Cerebellar cortex (tissue), 1 donor: Measurements from ENCODE around the gene HS6ST3.

Experiments used
- DNase-seq: peaks from one replicate; pipeline ENCODE4 v3.0.0-alpha.2; 2015; ENCODE audit warnings: low spot score

The HS6ST3 gene

DNA sequence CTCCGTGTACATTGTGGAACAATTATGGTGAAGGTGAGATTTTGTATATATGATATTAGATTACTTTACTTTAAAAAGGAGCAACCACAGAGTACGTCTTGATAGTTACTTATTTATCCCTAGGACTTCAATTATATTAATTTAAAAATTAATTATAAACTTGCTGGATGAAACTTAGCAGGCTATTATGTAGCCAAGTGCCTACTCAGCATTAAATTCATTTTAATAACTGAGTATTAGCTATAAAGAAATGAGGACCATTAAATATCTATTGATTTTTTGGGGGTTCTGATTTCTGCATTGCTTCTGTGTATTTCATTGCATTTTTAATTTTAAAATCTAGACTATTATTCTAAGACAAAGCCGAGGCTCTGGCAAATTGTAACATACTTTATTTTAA is 109.4 kb downstream of the HS6ST3 start:
- no peak for DNase-seq

DNA sequence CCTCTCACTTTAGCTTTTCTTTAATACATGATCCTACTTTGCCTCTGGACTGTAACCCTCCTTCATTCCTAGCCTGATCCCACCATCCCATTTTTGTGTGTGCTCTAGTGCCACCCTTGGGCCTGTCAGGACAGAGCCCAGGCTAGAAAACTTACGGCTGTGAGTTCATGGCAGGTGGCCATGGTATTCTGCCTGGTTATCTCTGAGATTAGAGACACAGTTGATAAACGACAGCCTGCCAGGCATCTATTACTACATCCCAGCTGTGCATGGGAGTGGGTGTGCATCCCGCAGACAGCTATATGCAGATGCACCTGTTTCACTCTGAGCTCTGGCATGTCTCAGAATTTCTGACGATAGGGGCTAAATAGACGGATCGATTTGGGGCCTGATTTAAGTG is 110.9 kb downstream of the HS6ST3 start:
- no peak for DNase-seq

DNA sequence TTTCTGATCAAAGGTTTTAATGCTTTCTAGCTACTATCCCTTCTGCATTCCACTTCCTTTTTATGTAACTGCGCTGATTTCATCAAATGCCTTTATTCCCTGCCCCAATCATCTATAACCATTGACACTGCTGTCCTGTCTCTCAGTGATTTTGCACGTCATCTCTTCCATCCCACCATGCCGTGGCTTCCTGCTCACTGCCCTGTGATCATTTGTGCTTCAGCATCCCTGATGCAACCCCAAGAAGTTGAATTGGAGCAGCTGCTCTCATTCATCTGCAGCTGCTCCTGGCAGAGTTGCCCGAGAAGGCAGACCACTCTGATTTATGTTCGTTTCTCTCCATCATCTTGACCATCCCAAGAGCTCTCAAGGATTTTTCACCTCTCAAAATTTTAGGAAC is 112.4 kb downstream of the HS6ST3 start:
- no peak for DNase-seq

DNA sequence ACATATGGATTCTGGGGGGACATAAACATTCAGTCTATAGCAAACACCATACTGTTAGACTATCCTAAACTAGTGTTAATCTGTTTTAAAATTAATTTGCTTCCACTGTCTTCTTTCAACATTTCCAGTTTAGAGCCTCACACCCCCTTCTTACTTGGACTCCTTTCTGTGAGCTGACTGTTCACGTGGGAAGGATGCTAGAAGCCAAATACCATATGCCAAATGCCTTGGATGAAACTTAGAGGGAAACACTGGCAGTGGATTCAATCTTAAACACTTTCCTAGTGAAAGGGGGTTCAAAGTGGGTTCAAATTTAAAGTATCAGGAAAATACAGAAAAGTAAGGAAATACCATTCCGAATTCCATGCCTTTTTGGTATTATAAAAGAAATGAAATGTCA is 113.6 kb downstream of the HS6ST3 start:
- no peak for DNase-seq

DNA sequence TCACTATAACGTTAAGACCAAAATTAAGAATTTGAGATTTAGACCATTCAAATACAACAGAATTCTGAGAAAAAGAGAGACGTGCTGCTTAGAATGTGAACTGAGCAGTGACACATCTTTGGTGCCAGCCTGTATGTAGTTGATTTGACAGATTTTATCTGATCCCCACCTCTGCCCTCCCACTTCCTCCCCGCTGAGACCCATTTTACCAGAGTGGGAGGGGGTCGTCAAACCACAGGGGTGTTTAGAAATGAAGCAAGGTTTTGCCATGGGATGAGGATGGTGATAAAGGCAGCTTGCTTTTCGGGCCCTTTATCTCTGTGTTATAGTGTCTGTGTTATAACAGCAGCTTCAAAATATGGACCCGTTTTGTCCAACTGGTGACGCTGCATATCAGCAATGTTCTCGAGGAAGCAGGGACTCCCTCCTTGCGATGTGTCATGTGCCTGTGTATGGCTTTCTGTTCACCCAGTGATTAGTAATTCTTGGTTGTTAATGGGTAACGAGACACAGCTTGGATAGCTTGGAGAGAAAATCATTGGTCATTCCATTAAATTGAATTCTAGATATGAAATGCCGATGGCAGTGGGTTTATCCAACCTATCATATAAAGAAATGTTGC is 125.0 kb downstream of the HS6ST3 start:
- no peak for DNase-seq

DNA sequence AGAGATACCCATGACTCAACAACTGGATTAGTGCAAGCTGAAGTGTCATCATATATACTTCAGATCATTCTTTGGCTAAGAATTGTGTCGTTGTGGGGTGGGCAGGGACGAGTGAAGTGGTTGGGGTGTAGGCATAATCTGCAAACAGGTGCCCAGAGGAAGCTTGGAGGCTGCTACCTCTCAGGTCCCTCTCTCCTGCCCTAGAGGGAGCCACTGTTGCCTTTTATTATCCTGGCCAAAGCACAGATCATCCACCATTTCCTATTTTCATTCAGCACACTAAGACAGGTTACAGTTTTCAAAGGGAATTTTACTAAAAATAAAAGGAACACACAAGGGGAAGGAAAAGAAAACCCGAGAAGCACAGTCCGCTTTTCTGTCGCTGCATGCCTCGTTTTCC is 126.6 kb downstream of the HS6ST3 start:
- no peak for DNase-seq

DNA sequence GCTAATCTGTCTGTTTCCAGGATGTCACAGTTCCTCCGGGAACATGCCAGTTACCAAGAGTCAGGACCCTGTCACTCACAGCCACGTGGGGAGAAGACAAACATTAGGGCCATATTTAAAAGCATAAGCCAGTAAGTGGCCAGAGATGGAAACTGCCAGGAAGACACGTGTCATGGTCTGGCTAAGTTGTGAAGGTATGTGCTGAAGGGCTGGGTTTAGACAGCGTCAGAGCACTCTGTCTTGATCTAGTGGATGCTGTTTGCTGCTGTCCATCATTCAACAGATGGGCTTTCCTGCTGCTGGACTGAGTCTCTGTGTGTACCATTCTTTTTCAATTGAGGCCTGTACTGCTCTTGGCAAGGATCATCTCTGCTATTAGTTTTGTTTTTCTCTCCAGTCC is 128.6 kb downstream of the HS6ST3 start:
- DNase-seq = no peak

DNA sequence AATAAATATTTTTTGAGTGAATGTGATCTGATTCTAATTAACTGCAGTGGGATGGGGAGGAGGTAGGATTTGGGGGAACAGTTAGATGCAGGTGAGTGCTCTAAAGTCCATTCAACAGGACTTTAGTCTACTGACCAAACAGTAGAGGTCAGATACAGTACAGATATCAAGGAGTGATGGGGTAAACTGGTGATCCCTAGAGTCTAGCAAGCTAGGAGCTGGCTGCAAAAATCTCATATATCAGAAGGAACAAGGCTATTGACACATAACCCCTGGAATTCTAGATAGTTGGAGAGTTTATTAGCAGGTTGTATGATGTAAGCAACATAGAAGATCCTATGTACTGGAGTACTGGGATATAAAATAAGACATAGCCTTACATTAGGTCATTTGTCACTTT is 131.6 kb downstream of the HS6ST3 start:
- DNase-seq = no peak

DNA sequence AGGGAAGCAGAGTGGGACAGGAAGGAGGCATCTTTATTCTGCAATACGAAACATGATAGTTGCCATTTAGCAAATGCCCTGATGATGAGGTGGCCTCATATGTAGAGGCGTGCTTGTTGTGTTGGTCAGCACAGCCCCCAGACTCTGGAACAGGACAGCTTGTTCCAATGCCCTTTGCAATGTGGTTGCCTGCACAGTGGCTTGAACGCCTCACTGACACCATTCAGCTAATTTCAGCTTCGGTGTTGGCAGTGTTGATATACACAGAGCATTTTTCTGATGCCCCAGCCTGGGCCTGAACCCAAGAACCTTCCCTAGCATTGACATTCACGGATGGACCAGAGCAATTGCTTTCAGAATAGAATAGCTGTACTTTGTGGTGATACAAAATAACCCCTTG is 133.3 kb downstream of the HS6ST3 start:
- no peak for DNase-seq

DNA sequence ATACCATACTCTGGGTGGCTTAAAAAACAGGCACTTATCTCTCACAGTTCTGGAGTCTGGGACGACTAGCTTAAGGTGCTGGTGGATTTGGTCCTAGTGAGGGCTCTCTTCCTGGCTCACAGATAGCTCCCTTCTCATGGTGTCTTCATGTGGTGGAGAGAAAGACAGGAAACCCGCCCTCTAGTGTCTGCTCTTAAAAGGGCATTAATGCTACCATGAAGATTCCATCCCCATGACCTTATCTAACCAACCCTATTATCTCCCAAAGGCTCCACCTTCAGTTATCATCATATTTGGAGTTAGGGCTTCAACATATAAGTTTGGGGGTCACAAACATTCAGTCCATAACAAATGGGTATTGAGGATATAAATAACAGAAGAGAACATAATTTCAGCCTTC is 139.4 kb downstream of the HS6ST3 start:
- no peak for DNase-seq

DNA sequence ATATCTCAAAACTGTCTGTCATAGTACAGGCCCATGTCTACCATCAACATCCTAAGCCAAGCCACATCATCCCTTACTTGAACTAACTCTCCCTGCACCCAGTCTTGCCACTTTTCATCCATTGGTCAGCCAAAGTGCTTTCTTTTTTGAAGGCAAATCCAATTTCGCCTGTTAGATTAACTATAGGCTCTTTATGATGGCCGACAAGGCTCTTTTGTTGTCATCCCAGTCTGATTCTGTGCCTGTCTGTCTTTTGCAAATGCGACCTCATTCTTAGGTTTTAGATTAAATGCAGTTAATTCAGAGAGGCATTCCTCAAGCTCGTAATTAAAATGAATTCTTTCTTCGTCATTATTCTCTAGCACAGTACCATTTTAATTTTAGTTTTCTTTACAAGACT is 148.3 kb downstream of the HS6ST3 start:
- no peak for DNase-seq

DNA sequence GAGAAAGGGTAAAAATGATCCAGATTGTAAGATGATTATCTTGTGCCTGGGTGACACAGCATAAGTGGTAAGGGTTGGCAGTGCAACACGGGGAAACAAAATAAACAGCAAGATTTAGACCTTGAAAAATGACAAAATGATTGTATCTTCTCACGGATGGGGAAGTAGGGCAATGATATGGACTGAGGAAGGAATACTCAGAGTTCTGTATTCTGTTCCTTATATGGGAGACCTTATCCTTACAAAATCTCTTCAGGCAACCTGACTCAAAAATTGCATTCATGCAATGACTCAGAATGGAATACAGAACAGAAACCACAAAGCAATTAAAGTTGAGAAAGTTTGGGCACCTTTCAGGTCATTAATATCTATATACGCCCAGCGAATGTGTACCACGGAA is 149.0 kb downstream of the HS6ST3 start:
- DNase-seq = no peak

DNA sequence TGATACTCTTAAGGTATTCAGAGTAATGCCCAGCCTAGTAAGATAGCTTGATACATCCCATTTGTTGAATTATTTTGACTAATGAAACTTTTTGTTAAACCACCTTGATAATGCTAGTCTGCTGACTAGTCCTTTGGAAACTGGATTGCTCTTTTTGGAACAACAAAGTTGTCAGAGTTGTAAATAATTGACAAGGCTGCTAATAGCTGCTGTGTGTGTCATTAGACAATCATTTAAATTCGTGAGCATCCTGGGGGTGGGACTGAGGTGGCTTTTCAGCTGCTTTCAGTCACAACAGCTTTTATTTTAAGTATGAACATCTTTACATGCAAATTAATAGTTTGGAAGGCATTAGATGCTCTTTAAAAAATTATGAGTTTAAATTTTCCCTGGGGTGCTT is 153.5 kb downstream of the HS6ST3 start:
- no peak for DNase-seq

DNA sequence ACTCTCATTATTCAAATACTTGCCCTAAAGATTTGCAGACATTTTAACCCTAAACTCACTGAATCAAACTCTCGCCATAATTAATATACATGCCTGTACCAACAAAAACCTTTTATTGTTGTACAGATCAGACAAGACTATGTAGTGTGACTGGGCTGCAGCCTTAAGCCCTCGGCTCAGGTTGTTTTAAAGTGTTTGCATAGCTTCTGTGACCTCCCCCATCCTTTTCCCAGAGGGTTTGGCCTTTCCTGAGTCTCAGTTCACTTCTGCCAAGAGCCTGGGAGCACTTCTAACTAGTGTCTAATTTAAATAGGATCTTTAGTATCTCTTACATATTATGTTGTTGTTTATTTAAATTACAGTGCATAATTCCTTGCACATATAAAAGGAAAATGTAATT is 158.2 kb downstream of the HS6ST3 start:
- no peak for DNase-seq

DNA sequence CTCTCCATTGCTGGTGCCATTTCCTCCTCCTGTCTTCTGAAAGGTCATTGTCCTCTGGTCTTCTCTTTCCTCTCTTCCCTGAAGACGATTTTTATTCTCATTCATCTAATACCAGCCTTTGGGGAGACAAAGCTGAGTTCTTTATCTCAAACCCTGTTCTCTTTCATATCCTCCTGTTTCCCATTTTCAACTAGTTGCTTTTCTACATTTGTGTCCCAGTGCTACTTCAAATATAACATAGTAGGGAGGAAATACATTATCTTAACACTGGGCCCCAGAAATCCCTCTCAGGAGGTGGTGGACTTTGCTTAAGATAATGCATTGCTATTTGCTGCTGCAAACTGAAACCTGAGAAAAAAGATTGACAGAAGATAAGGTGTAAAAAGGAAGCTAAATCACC is 159.1 kb downstream of the HS6ST3 start:
- no peak for DNase-seq

DNA sequence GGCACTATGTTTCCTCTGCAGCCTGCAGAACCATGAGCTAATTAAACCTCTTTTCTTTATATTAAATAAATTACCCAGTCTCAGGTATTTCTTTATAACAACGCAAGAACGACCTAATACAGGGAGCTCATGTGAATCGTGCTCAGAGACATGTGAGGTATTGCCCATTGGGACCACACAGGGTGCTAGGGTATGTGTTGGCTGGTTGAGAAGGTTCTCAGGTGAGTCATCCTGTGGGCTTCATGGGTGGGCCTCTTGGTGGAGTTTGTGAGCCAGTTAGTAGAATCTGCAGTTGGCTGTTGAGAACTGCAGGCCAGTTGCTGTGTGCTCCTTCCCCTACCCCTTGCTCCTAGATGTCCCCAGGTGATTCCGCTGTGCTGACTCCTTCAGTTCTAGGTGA is 163.0 kb downstream of the HS6ST3 start:
- DNase-seq = no peak

DNA sequence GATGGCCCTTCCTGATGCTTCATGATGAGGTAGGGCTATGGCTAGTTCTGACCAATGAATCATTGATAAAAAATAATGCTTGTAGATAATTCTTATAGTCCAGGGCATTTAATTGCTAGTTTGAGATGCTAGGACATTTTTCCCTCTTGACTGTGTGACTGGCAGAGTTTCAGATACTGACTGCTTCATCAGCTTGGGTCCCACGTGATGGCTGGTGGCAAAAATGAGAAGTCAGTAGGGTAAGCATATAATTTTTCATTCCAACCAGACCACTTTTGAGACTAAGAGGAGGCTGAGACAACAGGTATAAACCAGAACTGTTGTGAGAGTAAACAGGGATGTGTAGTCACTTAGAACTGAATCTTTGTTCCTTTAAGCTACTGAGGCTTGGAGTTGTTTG is 183.3 kb downstream of the HS6ST3 start:
- DNase-seq = no peak

DNA sequence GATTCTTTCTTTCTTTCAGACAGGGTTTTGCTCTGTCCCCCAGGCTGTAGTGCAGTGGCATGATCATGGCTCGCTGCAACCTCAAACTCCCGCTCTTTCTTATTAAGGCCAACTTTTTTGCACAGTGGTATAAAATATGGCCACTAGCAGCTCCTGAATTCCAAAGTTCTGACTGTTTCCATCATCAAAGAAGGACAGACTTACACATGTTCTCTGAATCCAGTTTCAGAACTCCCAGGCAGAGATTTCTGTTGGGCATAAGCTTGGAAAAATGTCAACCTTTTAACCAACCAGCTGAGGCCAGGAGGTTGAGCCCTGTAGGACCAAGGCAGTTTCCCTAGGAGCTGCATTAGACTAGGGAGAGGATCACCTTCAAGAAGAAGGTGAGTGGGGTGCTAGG is 184.1 kb downstream of the HS6ST3 start:
- no peak for DNase-seq

DNA sequence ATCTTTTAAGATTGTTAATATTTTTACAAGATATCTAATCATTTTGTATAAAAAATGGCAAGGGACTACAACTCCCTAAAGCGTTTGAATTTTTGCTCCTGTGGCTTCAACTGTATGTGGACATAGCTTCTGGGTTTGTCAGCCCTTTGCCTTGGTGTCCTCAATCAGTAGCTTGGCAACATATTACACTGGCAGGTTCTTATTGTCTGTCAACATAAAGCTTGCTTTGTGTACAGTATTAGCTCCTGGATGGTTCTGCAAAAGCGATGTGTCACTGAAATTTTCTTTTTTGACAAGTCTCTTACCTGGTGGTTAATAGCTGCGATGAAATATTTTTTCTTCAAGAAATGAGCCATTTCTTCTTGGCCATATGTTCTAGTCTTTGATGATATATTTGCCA is 190.0 kb downstream of the HS6ST3 start:
- DNase-seq = no peak

DNA sequence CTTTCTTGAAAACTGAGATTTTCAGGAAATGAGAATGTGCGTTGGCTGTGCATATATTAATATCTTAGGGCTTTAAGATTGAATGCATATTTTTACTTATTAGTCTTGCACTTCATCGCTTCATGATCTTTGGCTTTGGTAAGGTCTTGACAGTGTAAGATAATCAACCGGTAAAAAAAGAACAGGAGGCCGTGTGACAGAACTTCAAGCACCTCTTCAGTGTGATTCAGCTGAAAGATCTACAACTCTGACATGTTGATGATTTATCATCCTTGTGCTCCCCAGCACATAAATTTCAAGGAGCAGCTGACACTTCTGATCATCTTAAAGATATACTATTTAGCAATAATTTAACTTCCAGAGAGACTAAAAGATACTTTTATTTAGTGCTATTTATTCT is 195.1 kb downstream of the HS6ST3 start:
- DNase-seq = no peak

DNA sequence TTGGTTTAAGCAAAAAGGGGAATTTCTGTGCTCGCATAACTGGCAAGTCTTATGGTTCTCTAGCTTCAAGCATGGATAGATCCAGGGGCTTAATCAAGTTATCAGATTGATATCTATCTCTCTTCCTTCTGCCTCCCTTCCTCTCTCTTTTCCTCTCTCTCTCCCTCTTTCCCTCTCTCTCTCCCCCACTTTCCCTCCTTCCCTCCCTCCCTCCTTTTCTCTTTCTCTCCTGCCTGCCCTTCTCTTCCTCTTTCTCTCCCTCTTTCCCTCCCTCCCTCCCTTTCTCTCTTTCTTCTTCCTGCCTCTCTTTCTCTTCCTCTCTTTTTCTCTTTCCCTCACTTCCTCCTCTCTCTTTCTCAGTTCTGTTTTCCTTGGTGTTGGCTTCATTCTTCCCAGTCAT is 195.8 kb downstream of the HS6ST3 start:
- no peak for DNase-seq

DNA sequence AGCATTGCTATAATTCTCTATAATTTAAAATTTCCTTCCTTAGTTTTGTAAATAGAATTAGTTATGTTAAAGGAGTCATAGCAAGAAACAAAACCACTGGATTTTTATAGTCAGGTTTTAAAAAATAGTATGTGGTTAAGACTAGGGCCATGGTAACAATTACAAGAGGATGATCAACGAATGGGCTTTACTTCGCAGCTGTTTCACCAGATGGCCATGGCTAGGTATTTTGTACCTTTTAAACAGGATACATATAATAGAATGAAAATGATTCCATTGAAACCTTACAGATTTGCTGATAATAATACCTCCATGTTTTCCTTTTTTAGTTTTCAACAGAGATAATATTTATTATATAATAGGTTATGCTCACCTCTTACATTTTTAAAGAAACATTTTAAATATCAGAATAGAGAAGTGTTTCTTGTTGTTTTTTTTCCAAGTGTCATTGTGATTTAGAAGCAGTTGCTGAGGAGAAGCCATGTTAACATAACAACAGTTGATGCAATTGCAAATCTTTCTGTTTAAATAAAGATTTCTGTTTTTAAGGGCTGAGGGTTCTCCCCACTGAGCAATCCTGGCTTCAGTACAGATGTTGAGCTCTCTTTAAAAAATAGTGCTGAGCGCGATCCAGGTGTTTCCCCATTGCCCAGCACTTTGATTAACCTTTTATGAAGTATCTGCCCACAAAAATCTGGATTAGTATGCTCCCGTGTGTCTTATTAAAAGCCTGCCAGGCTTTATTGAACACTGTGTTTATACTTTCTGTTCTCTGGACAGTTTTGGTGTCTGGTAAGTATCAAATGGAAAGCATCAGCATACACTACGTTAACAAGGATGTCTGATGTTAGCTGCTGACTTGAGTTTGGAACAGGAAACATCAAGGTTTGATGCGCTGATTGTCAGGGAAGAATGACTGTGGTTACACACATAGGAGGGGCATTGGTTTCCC is 205.3 kb downstream of the HS6ST3 start:
- DNase-seq = no peak

DNA sequence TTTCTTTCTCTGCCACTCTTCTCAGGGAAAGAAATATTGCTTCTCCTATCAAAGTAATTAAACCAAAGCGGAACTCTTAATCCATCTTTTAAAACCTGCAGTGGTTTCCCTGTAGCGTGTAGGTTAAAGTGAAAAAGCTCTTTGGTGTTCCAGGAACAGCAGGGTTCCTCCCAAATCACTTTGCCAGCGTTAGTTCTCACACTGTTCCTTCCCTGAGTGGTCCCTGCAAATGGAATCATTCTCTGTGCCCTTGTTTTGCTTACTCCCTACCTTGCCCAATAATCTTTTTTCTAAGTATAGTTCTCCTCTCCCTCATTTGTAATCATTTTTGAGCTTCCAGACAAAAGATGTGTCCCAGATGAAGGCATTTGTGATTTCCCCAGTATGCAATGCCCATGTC is 207.5 kb downstream of the HS6ST3 start:
- no peak for DNase-seq

DNA sequence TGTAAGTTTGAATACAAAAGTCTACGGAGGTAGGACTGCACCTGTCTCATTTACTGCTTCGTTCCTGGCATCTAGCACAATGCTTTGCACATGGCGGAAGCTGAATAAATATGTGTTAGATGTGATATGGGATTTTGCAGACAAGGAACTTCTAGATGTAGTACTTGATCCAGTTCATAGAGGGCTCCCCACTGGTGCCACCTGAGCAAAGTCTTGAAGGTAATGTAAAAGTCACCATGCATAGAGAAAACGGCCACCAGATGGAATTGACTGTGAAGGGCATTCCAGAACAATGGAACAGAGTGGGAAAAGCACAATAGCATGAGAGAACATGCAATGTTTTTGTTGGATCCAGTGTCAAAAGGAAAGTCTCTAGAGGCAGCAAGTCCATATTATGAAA is 209.3 kb downstream of the HS6ST3 start:
- DNase-seq = no peak
